Cardiac fibroblast (primary cell): ENCODE measurements around the gene TCF19.
"Not testable (repeated sequence)": the region's sequence is repeated elsewhere in the genome, so short reads cannot be mapped to it uniquely, and the experiment has no call there.

Experiments used
- DNase-seq, 2 donors: peaks; one replicate each; pipeline versions ENCODE4 v3.0.0 to v3.0.0-alpha.2; 2010; ENCODE audit warnings: low read depth in 2 of 2
- H3K4me3 ChIP-seq, 2 donors: replicated peaks in 1 of 2; 1 replicate in 1 of 2; 2 replicates in 1 of 2; pipeline ENCODE4 v1.5.1; 2011; ENCODE audit warnings: low read depth in 2 of 2, low read length in 2 of 2, mild to moderate bottlenecking in 2 of 2, moderate library complexity in 1 of 2
- TF ChIP-seq, protein P1 (sequence below): IDR thresholded peaks from one replicate; pipeline ENCODE4 v1.5.1; 2011; ENCODE audit warnings: low read depth, mild to moderate bottlenecking, low read length, inconsistent platforms

TCF19 gene

DNA sequence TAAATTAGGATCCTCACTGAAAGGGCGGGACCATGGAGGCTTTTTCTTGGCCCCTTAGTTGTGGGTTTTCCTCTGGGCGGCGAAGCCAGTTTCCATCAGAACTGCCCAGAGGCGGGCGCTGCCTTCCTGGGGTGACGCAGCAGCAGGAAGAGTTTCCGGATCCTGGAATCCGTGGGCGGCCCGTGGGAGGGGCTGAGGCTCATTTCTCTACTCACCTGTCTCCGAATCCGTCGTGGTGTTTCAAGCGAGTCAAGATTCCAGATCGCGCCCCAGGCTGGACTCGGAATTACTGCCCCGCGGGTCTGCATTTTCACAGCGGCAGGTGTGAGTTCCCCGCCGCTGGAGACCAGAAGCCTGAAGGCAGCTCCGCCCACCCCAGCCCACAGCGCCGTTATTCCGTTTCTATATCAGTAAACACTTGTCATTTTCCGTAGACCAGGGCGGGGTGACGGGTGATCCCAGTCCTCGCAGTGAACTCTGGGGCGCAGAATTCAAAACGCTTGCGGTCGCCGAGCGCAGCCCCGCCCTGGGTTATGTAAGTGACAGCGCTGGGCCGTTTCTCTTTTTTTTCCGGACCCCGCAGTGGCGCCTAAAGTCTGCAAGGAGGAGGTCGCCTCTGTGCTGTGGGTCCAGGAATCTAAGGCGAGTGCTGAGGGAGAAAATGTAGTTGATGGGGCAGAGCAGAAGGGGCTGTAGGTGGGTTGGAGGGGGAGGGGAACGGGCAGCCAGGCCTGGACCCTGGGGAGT is 39.3 kb downstream of the TCF19 start:
- TF ChIP-seq, protein P1, sequence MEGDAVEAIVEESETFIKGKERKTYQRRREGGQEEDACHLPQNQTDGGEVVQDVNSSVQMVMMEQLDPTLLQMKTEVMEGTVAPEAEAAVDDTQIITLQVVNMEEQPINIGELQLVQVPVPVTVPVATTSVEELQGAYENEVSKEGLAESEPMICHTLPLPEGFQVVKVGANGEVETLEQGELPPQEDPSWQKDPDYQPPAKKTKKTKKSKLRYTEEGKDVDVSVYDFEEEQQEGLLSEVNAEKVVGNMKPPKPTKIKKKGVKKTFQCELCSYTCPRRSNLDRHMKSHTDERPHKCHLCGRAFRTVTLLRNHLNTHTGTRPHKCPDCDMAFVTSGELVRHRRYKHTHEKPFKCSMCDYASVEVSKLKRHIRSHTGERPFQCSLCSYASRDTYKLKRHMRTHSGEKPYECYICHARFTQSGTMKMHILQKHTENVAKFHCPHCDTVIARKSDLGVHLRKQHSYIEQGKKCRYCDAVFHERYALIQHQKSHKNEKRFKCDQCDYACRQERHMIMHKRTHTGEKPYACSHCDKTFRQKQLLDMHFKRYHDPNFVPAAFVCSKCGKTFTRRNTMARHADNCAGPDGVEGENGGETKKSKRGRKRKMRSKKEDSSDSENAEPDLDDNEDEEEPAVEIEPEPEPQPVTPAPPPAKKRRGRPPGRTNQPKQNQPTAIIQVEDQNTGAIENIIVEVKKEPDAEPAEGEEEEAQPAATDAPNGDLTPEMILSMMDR, result no peak
- peak; percentile 77 to 86 for DNase-seq

DNA sequence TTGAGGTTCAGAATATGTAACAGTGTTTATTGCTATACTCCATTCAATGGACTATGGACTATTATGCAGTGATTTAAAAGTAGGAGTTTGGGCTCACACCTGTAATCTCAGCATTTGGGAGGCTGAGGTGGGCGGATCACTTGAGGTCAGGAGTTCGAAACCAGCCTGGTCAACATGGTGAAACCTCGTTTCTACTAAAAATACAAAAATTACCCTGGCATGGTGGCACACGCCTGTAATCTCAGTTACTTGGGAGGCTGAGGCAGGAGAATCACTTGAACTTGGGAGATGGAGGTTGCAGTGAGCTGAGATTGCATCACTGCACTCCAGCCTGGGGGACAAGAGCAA is 40.7 kb downstream of the TCF19 start:
- not testable (repeated sequence) for DNase-seq, H3K4me3 ChIP-seq

More for the DNA sequence above, 39.3 kb downstream of the TCF19 start:
- peak overlapping the region; percentile 71 to 76 for H3K4me3 ChIP-seq

DNA sequence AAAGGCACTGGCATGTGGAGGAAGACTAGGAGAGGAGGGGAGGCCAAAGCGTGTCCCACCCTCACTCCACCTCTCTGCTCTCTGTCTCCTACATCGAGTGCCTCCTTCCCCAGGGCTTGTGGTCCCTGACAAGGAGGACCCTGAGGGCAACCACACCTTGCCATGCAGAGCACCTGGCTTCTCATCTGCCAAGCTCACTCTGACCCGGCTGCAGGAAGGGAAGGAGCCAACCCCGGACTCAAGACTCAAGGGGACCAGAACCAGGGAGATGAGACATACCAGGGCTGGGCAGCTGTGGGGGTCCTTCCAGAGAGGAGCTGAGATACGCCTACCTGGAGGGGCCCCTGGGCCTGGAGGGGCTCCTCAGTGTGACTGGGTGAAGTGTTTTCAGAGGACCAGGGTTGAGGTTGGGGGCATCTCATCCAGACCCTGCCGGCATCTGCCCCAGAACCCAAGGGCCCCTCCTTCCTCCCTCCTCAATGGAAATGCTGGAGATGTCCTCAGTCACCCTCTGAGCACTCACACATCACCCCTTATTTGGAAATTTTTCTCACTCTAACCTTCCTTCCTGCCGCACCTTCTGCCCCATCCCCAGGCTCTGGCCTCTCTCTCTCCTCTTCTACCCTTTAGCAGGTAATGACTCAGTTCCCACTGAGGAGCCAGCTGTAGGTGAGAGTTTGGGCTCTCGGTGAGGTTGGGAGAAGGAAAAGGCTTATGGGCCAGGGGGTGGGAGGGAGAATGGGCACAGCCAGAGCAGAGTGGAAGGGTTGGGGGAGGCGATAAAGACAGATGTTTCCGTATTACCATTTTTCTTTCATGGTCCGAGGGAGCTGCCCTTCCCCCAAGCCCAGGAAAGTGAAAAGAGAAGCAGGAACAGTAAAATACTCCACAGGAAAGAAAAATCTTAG is 44.1 kb downstream of the TCF19 start:
- no peak overlapping the region for H3K4me3 ChIP-seq
- TF ChIP-seq, protein P1, result no peak
- DNase-seq, result no peak

DNA sequence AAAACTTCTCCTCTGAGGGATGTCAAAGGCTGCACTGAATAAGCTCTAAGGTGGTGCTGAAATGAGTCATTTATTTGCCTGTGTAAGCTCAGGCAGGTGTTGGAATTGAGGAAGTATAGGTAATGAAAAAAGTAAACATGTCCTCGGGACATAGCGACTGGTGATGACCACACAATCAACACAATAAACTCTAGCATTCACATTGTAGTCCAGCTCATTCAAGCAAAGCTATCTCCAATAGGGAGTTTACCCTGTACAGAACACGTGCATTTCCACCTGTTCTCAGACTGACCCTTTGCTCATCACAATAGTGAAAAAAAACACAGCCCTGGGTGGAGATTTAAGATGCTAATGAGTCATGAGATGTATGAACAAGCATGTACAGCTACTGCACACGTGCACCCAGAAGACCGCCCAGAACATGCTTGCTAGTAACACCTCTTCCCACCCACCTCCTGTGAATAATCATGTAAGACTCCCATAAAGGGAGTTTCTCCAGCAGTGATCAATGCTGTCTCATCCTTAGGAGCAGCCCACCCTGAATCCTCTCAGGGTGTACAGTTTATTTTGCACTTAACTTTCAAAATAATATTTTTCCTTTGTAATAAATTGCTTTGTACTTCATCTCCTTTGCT is 45.1 kb downstream of the TCF19 start:
- TF ChIP-seq, protein P1, result no peak
- H3K4me3 ChIP-seq, result peak overlapping the region in 1 of 2 donors; percentile 42
- DNase-seq, result peak; percentile 10 to 85

DNA sequence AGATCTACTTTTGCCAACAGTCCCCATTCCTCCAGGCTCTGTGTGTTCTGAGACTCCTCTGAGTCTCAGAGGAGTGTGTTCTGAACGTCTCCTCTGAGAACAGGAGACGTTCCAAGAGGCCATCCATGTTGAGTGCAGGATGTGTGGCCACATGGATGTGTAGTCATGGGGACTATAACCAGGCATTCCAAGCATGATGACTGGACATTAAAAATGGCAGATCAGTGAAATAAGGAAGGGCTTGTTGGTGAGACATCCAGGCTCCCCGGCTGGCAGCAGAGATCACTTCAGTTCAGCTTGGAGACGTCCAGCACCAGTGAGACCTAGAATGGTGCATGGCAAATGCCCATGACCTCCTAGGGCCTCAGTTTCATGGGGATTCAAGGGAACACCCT is 46.4 kb downstream of the TCF19 start:
- TF ChIP-seq, protein P1, result no peak
- no peak overlapping the region for H3K4me3 ChIP-seq
- peak in 1 of 2 donors; percentile 38 for DNase-seq

DNA sequence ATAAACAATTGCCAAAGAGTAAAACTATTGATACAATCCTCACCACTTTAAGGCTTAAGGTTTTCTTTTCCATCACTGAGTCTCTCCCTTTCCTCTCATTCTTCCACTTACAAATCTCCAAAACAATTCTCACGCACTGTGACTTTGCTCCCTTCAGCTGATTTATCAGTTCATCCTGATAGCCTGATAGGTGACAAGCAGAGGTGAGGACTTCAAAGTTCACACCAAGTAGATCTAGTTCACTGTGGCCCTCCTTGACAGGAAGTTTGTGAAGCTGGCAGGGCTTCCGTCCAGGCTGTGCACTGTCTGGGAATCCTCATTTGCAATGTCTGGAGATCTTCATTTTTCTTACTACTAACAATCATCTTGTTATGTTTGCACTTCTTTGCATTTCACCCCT is 47.2 kb downstream of the TCF19 start:
- H3K4me3 ChIP-seq, result no peak overlapping the region
- TF ChIP-seq, protein P1, result no peak
- DNase-seq, result no peak

DNA sequence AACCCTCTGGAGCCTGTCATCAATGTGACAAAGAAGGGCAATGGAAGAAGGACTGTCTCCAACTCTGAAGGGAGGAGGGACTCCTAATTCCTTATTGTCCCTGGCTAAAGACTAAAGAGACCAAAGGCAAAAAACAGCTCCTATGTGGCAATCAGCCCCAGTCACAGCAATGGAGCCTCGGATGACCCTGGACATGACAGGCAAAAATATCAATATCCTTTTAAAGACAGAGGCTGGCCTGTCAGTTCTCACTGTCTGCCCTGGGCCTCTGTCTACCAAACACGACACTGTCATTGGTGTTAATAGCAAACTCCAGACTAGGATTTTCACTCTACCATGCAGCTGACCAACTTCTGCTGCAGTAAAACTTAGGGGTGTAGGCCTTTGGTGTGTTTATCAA is 50.1 kb downstream of the TCF19 start:
- H3K4me3 ChIP-seq, result no peak overlapping the region
- no peak for DNase-seq
- TF ChIP-seq, protein P1, result no peak
